CD14-positive monocyte (primary cell): Measurements from ENCODE around the gene CLDN34. TPM values are rescaled to one million over a fixed set of nuclear protein-coding genes. Genes with fewer than 3 reads are reported as not detected.

Experiments
- DNase-seq, 3 donors: peaks; one replicate each; pipeline ENCODE4 v3.0.0-alpha.2; 2011 to 2022
- H2AFZ ChIP-seq: 2 replicates; pipeline ENCODE4 v1.6.0; 2012; ENCODE audit warnings: mild to moderate bottlenecking, low read depth, low read length, inconsistent platforms; ENCODE audit not compliant: insufficient read depth, poor library complexity, severe bottlenecking
- H3K27ac ChIP-seq, 2 donors: 1 replicate in 1 of 2; 2 replicates in 1 of 2; pipeline ENCODE4 v1.5.1; 2012 to 2013; ENCODE audit warnings: low read length in 2 of 2, control low read depth in 1 of 2, inconsistent platforms in 1 of 2, low read depth in 1 of 2, mild to moderate bottlenecking in 1 of 2
- H3K27me3 ChIP-seq, 2 donors: one replicate each; pipeline versions ENCODE4 v1.6.0 to v1.6.1; 2011 to 2013; ENCODE audit warnings: low read length in 2 of 2; ENCODE audit not compliant: control insufficient read depth in 2 of 2, insufficient read depth in 2 of 2
- H3K36me3 ChIP-seq, 2 donors: replicated peaks in 1 of 2; 1 replicate in 1 of 2; 2 replicates in 1 of 2; pipeline versions ENCODE4 v1.5.1 to v1.6.1; 2012 to 2013; ENCODE audit warnings: low read length in 2 of 2, control low read depth in 1 of 2, inconsistent platforms in 1 of 2, mild to moderate bottlenecking in 1 of 2; ENCODE audit not compliant: insufficient read depth in 2 of 2, control insufficient read depth in 1 of 2
- H3K4me1 ChIP-seq, 2 donors: 1 replicate in 1 of 2; 2 replicates in 1 of 2; pipeline versions ENCODE4 v1.5.1 to v1.6.1; 2012 to 2013; ENCODE audit warnings: low read length in 2 of 2, control low read depth in 1 of 2, inconsistent platforms in 1 of 2, mild to moderate bottlenecking in 1 of 2, moderate library complexity in 1 of 2; ENCODE audit not compliant: insufficient read depth in 2 of 2, control insufficient read depth in 1 of 2
- H3K4me2 ChIP-seq: replicated peaks from 2 replicates; pipeline ENCODE3; 2012; ENCODE audit warnings: low read length, moderate library complexity, mild to moderate bottlenecking; ENCODE audit not compliant: poor library complexity, severe bottlenecking; ENCODE audit errors: extremely low read depth
- H3K4me3 ChIP-seq, 3 experiments: fragments of 200-600 bp in 1 of 3; sonication (generic) in 1 of 3; replicated peaks in 1 of 3; 1 replicate in 2 of 3; 2 replicates in 1 of 3; pipeline ENCODE4 v1.5.1; 2011 to 2013; ENCODE audit warnings: low read length in 3 of 3, mild to moderate bottlenecking in 3 of 3, control low read depth in 2 of 3, low read depth in 2 of 3, inconsistent platforms in 1 of 3, moderate library complexity in 1 of 3
- H3K79me2 ChIP-seq: 2 replicates; pipeline ENCODE4 v1.6.0; 2012; ENCODE audit warnings: mild to moderate bottlenecking, control low read depth, inconsistent platforms, low read length, moderate library complexity; ENCODE audit not compliant: insufficient read depth
- H3K9ac ChIP-seq: 2 replicates; pipeline ENCODE4 v1.6.0; 2017; ENCODE audit warnings: low read length, mild to moderate bottlenecking; ENCODE audit not compliant: insufficient read depth, poor library complexity, severe bottlenecking
- H3K9me3 ChIP-seq, 2 donors: replicated peaks in 1 of 2; 1 replicate in 1 of 2; 2 replicates in 1 of 2; pipeline versions ENCODE4 v1.5.1 to v1.6.1; 2012 to 2013; ENCODE audit warnings: low read length in 2 of 2, control low read depth in 1 of 2; ENCODE audit not compliant: control insufficient read depth in 1 of 2, insufficient read depth in 1 of 2
- H4K20me1 ChIP-seq: 2 replicates; pipeline ENCODE4 v1.6.0; 2012; ENCODE audit warnings: mild to moderate bottlenecking, low read length, control low read depth, moderate library complexity; ENCODE audit not compliant: insufficient read depth
- H3K27ac Mint-ChIP-seq, 7 donors: one replicate each; pipeline ENCODE4 v1.8.0; 2020; ENCODE audit warnings: mild to moderate bottlenecking in 7 of 7, mixed read lengths in 7 of 7, moderate library complexity in 6 of 7, inconsistent platforms in 2 of 7
- H3K27me3 Mint-ChIP-seq, 3 donors: one replicate each; pipeline ENCODE4 v1.8.0; 2021 to 2022; ENCODE audit warnings: low read depth in 3 of 3, mild to moderate bottlenecking in 3 of 3, mixed read lengths in 3 of 3, moderate library complexity in 3 of 3, inconsistent platforms in 1 of 3
- H3K36me3 Mint-ChIP-seq, 2 donors: one replicate each; pipeline ENCODE4 v1.8.0; 2020; ENCODE audit warnings: mixed read lengths in 2 of 2, inconsistent platforms in 1 of 2, mild to moderate bottlenecking in 1 of 2
- H3K4me1 Mint-ChIP-seq: one replicate; pipeline ENCODE4 v1.8.0; 2020; ENCODE audit warnings: mild to moderate bottlenecking, mixed read lengths
- H3K4me3 Mint-ChIP-seq, 2 donors: one replicate each; pipeline ENCODE4 v1.8.0; 2020; ENCODE audit warnings: mild to moderate bottlenecking in 2 of 2, mixed read lengths in 2 of 2, moderate library complexity in 1 of 2
- H3K9me3 Mint-ChIP-seq, 7 donors: one replicate each; pipeline ENCODE4 v1.8.0; 2020 to 2022; ENCODE audit warnings: mixed read lengths in 7 of 7, mild to moderate bottlenecking in 6 of 7, moderate library complexity in 6 of 7, inconsistent platforms in 2 of 7
- CTCF ChIP-seq: fragments of 200-600 bp; IDR thresholded peaks from one replicate; pipeline ENCODE4 v1.8.0; 2022; ENCODE audit warnings: antibody characterized with exemption, mild to moderate bottlenecking
- WGBS: methylation state at CpG from one replicate; pipeline ENCODE4 v1.1.5; 2013; ENCODE audit warnings: missing lambda C conversion rate; ENCODE audit not compliant: insufficient coverage; 5-methylcytosine and 5-hydroxymethylcytosine counted together
- intact Hi-C, 2 donors: fragments of 100-400 bp; cut with micrococcal nuclease; formaldehyde crosslinking; loops; one replicate each; pipeline versions ENCODE4 v1.15.0 to v1.15.1; 2023
- polyA plus RNA-seq, 3 donors: library from polyadenylated mRNA; depleted of rRNA in 1 of 3; unstranded in 2 of 3; stranded (reverse) in 1 of 3; fragments of 300-500 nt in 2 of 3; fragments of >200 nt in 1 of 3; fragmentation: Illumina TruSeq in 2 of 3; gene quantifications; 1 replicate in 2 of 3; 2 replicates in 1 of 3; pipeline ENCODE4 v1.2.3, GENCODE V29; 2012 to 2021

The CLDN34 gene
- polyA plus RNA-seq, 3 donors, result not detected

DNA sequence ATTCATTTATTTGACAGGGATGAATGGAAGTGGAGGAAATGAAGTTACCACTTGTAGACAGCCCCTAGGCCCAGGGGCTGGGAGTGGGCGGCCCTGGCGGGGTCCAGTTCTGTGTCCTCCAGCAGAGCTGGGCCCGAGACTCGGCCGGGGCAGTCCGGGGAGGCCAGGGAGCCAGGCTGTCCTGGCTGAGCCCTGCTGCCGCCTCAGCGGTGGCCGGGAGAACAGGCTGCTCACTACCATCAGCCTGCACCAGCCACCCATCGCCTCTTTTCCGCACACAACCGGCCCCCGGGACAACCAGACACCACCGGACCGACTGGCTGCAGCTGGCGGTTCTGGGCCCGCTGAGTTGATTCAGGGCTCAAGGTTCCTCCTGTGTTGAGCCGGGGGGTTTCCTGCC lies 25.6 kb downstream of the CLDN34 start:
- intact Hi-C loops, result loop anchor here in 1 of 2 donors (10.0 kb wide), 1 partner anchor 118 kb away; no protein-coding TSS in a partner anchor
- peaks cover 0 to 4% (median 0%) of the 10 kb centered on the region in 3 donors for H3K27me3 Mint-ChIP-seq
- no peaks in the 10 kb centered on the region for H3K36me3 Mint-ChIP-seq
- H4K20me1 ChIP-seq, result no peaks in the 10 kb centered on the region
- TF ChIP-seq CTCF, result no peak
- no peak overlapping the region for H3K4me3 ChIP-seq
- WGBS, result 89% methylated on average over 5 of the region's 18 CpGs
- no peak overlapping the region for H3K9ac ChIP-seq
- H2AFZ ChIP-seq, result no peak overlapping the region
- H3K9me3 ChIP-seq, result no peaks in the 10 kb centered on the region
- H3K4me1 Mint-ChIP-seq, result peaks cover 8% of the 10 kb centered on the region
- no peak overlapping the region for H3K4me2 ChIP-seq
- no peaks in the 10 kb centered on the region for H3K36me3 ChIP-seq
- peaks cover 0 to 10% (median 0%) of the 10 kb centered on the region in 7 donors for H3K9me3 Mint-ChIP-seq
- no peak for DNase-seq
- no peak overlapping the region for H3K4me3 Mint-ChIP-seq
- no peak overlapping the region for H3K27ac Mint-ChIP-seq
- peaks cover 3 to 11% of the 10 kb centered on the region in 2 donors for H3K4me1 ChIP-seq
- no peaks in the 10 kb centered on the region for H3K79me2 ChIP-seq
- no peak overlapping the region for H3K27ac ChIP-seq
- H3K27me3 ChIP-seq, result no peaks in the 10 kb centered on the region

DNA sequence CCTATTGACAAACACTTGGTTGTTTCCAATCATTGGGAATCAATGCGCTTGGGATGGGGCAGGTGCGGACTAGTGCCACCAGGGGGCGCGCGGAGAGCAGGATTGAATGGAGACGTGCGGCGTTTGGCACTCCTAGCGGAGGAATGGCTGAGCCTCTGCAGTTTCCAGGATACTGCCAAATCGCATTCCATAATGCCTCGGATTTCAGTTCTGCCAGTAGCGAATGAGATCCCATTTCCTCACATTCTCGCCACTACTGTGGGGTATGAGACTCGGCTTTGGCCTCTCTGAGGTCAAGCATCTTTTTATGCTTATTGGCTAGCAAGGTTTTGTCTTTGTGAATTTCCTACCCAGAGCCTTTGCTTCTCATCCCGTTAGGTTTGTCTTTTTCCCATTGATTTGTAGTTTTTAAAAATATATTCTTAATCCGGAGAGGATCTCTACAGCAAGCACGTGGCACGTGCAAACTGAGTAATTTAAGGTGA lies 28.7 kb downstream of the CLDN34 start:
- no peak overlapping the region for H3K9ac ChIP-seq
- no peak overlapping the region for H3K27ac ChIP-seq
- no peaks in the 10 kb centered on the region for H3K4me1 ChIP-seq
- no peaks in the 10 kb centered on the region for H3K79me2 ChIP-seq
- H3K27me3 Mint-ChIP-seq, result peaks cover 0 to 12% (median 0%) of the 10 kb centered on the region in 3 donors
- no peak overlapping the region for H3K27ac Mint-ChIP-seq
- H2AFZ ChIP-seq, result no peak overlapping the region
- H3K36me3 ChIP-seq, result no peaks in the 10 kb centered on the region
- no peaks in the 10 kb centered on the region for H3K27me3 ChIP-seq
- no peaks in the 10 kb centered on the region for H3K36me3 Mint-ChIP-seq
- no peak overlapping the region for H3K4me3 Mint-ChIP-seq
- H3K4me2 ChIP-seq, result no peak overlapping the region
- H4K20me1 ChIP-seq, result no peaks in the 10 kb centered on the region
- H3K4me1 Mint-ChIP-seq, result peaks cover 4% of the 10 kb centered on the region
- peak; percentile 60 to 70 (median 69) for DNase-seq
- no peaks in the 10 kb centered on the region for H3K9me3 ChIP-seq
- H3K4me3 ChIP-seq, result no peak overlapping the region
- peak; percentile 90 for TF ChIP-seq CTCF
- intact Hi-C loops, result loop anchor here in 1 of 2 donors (5.0 to 10.0 kb wide), 2 partner anchors 121 kb away; no protein-coding TSS in a partner anchor
- 0% methylated on average over 8 of the region's 18 CpGs for WGBS
- peaks cover 0 to 10% (median 0%) of the 10 kb centered on the region in 7 donors for H3K9me3 Mint-ChIP-seq
